H9 (cell line): ENCODE measurements around the gene PLLP. TPM values are rescaled to one million over a fixed set of nuclear protein-coding genes. Genes with fewer than 3 reads are reported as not detected.
A peak's percentile ranks its signal among the peaks of the same experiment; 100 is the strongest.

Experiments
- DNase-seq: peaks from one replicate; pipeline ENCODE4 v3.0.0-alpha.2; 2017
- H2AFZ ChIP-seq: one replicate; pipeline ENCODE4 v1.6.1; 2013; ENCODE audit warnings: mild to moderate bottlenecking, low read length, control low read depth, moderate library complexity
- H2AK5ac ChIP-seq: 2 replicates; pipeline ENCODE4 v1.6.1; 2013; ENCODE audit warnings: low read length, control low read depth, mixed read lengths; ENCODE audit not compliant: insufficient read length
- H2BK120ac ChIP-seq: one replicate; pipeline ENCODE4 v1.6.1; 2013; ENCODE audit warnings: low read depth, mild to moderate bottlenecking, low read length, control low read depth, inconsistent platforms; ENCODE audit not compliant: poor library complexity, severe bottlenecking
- H2BK12ac ChIP-seq: 2 replicates; pipeline ENCODE4 v1.6.1; 2013; ENCODE audit warnings: low read length, control low read depth, mixed read lengths, low read depth; ENCODE audit not compliant: insufficient read length
- H2BK15ac ChIP-seq: 2 replicates; pipeline ENCODE4 v1.6.1; 2013; ENCODE audit warnings: low read depth, low read length, control low read depth
- H2BK20ac ChIP-seq: one replicate; pipeline ENCODE4 v1.6.1; 2013; ENCODE audit warnings: low read depth, mild to moderate bottlenecking, low read length, control low read depth, inconsistent platforms; ENCODE audit not compliant: poor library complexity, severe bottlenecking
- H2BK5ac ChIP-seq: 2 replicates; pipeline ENCODE4 v1.6.1; 2013; ENCODE audit warnings: low read length, control low read depth, mixed read lengths; ENCODE audit not compliant: insufficient read length
- H3K14ac ChIP-seq: 2 replicates; pipeline ENCODE4 v1.6.1; 2013; ENCODE audit warnings: low read length, control low read depth; ENCODE audit not compliant: insufficient read depth
- H3K18ac ChIP-seq: 2 replicates; pipeline ENCODE4 v1.6.1; 2013; ENCODE audit warnings: low read depth, mild to moderate bottlenecking, mixed read lengths, low read length, control low read depth; ENCODE audit not compliant: insufficient read length
- H3K23ac ChIP-seq: 2 replicates; pipeline ENCODE4 v1.6.1; 2013; ENCODE audit warnings: low read length, control low read depth, mixed read lengths, low read depth; ENCODE audit not compliant: insufficient read length
- H3K23me2 ChIP-seq: 2 replicates; pipeline ENCODE4 v1.6.1; 2013; ENCODE audit warnings: low read depth, mild to moderate bottlenecking, mixed read lengths, low read length, control low read depth; ENCODE audit not compliant: insufficient read length, poor library complexity, severe bottlenecking
- H3K27ac ChIP-seq: 2 replicates; pipeline ENCODE4 v1.5.1; 2013; ENCODE audit warnings: low read length, control low read depth, mixed read lengths, low read depth; ENCODE audit not compliant: insufficient read length
- H3K27me3 ChIP-seq: 2 replicates; pipeline ENCODE4 v1.6.1; 2013; ENCODE audit warnings: low read length, control low read depth, inconsistent platforms; ENCODE audit not compliant: insufficient read depth
- H3K4ac ChIP-seq: 2 replicates; pipeline ENCODE4 v1.6.1; 2013; ENCODE audit warnings: low read depth, mild to moderate bottlenecking, control low read depth, inconsistent platforms, low read length, moderate library complexity
- H3K4me1 ChIP-seq: 2 replicates; pipeline ENCODE4 v1.6.1; 2013; ENCODE audit warnings: low read length, control low read depth, inconsistent platforms; ENCODE audit not compliant: insufficient read depth
- H3K4me2 ChIP-seq: 2 replicates; pipeline ENCODE4 v1.6.1; 2013; ENCODE audit warnings: low read length, control low read depth, mixed read lengths; ENCODE audit not compliant: insufficient read length, insufficient read depth
- H3K56ac ChIP-seq: 2 replicates; pipeline ENCODE4 v1.6.1; 2013; ENCODE audit warnings: low read depth, mild to moderate bottlenecking, mixed read lengths, low read length, control low read depth; ENCODE audit not compliant: insufficient read length
- H3K79me1 ChIP-seq: 2 replicates; pipeline ENCODE4 v1.6.1; 2013; ENCODE audit warnings: low read depth, mild to moderate bottlenecking, moderate library complexity, low read length, control low read depth, inconsistent platforms; ENCODE audit not compliant: insufficient read depth, poor library complexity, severe bottlenecking
- H3K79me2 ChIP-seq: 2 replicates; pipeline ENCODE4 v1.6.1; 2013; ENCODE audit warnings: low read length, control low read depth, inconsistent platforms; ENCODE audit not compliant: insufficient read depth
- H3K9ac ChIP-seq: 2 replicates; pipeline ENCODE4 v1.6.1; 2013; ENCODE audit warnings: low read length, control low read depth, mixed read lengths; ENCODE audit not compliant: insufficient read length; ENCODE audit errors: extremely low read depth
- H3K9me3 ChIP-seq: one replicate; pipeline ENCODE4 v1.6.1; 2013; ENCODE audit warnings: low read depth, low read length, inconsistent platforms; ENCODE audit not compliant: control insufficient read depth
- H3T11ph ChIP-seq: one replicate; pipeline ENCODE4 v1.6.1; 2013; ENCODE audit warnings: mild to moderate bottlenecking, low read length, control low read depth, inconsistent platforms
- H4K20me1 ChIP-seq: one replicate; pipeline ENCODE4 v1.6.1; 2013; ENCODE audit not compliant: control insufficient read depth, insufficient read length, insufficient read depth
- H4K5ac ChIP-seq: 2 replicates; pipeline ENCODE4 v1.6.1; 2013; ENCODE audit warnings: low read depth, mild to moderate bottlenecking, mixed read lengths, low read length, control low read depth; ENCODE audit not compliant: insufficient read length
- H4K8ac ChIP-seq: replicated peaks from 2 replicates; pipeline ENCODE4 v1.6.1; 2013; ENCODE audit warnings: low read length, control low read depth, mixed read lengths, low read depth; ENCODE audit not compliant: insufficient read length
- H4K91ac ChIP-seq: 2 replicates; pipeline ENCODE4 v1.6.1; 2013; ENCODE audit warnings: low read depth, mild to moderate bottlenecking, moderate library complexity, mixed read lengths, low read length, control low read depth; ENCODE audit not compliant: insufficient read length
- H3K27ac Mint-ChIP-seq, 3 experiments: 2 replicates in 2 of 3; 3 replicates in 1 of 3; pipeline ENCODE4 v1.8.0; 2020 to 2021; ENCODE audit warnings: mixed read lengths in 3 of 3, mild to moderate bottlenecking in 1 of 3, moderate library complexity in 1 of 3
- H3K27me3 Mint-ChIP-seq: 2 replicates; pipeline ENCODE4 v1.8.0; 2021; ENCODE audit warnings: low read depth, mild to moderate bottlenecking, moderate library complexity, mixed read lengths
- H3K36me3 Mint-ChIP-seq, 3 experiments: 2 replicates in 2 of 3; 3 replicates in 1 of 3; pipeline ENCODE4 v1.8.0; 2020 to 2021; ENCODE audit warnings: low read depth in 3 of 3, mixed read lengths in 3 of 3; ENCODE audit not compliant: insufficient read depth in 1 of 3
- H3K4me1 Mint-ChIP-seq, 2 experiments: 2 replicates each; pipeline ENCODE4 v1.8.0; 2020; ENCODE audit warnings: mixed read lengths in 2 of 2
- H3K4me3 Mint-ChIP-seq, 2 experiments: 2 replicates in 1 of 2; 3 replicates in 1 of 2; pipeline ENCODE4 v1.8.0; 2020 to 2021; ENCODE audit warnings: mild to moderate bottlenecking in 2 of 2, mixed read lengths in 2 of 2, moderate library complexity in 1 of 2
- H3K9me3 Mint-ChIP-seq, 2 experiments: 2 replicates in 1 of 2; 3 replicates in 1 of 2; pipeline ENCODE4 v1.8.0; 2020; ENCODE audit warnings: mild to moderate bottlenecking in 2 of 2, mixed read lengths in 2 of 2, moderate library complexity in 1 of 2
- WGBS: extraction: QIAGEN DNeasy Blood & Tissue Kit; methylation state at CpG from one replicate; pipeline ENCODE4 v1.1.7; 2013; ENCODE audit warnings: missing lambda C conversion rate, low lambda C conversion rate, mixed read lengths; ENCODE audit not compliant: insufficient read length; ENCODE audit errors: extremely low coverage; 5-methylcytosine and 5-hydroxymethylcytosine counted together
- total RNA-seq: library from RNA; stranded (reverse); gene quantifications from 2 replicates; pipeline ENCODE4 v1.2.1, GENCODE V29; 2021
- TF ChIP-seq, protein P1 (sequence below): fragments of 200-600 bp; sonication (generic); conservative IDR thresholded peaks from 3 replicates; pipeline ENCODE4 v1.8.0; 2021; ENCODE audit warnings: antibody characterized with exemption, mild to moderate bottlenecking

PLLP gene
- total RNA-seq, 1 experiment from 2014 or later = 1.8 TPM

DNA sequence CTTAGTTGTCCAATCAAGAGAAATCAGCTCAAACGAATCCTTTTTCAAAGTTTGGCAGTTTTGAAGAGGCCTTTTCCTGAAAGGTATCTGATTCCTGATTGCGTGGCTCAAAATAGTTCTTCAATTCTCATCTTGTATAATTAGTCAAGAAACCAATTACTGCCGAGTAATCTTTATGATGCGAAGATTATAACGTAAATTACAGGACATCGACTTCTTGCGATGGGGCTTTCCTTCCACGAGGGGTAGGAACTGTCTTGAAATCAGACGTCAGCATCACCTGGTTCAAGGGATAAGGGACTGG lies 40.1 kb downstream of the PLLP start:
- TF ChIP-seq, protein P1, sequence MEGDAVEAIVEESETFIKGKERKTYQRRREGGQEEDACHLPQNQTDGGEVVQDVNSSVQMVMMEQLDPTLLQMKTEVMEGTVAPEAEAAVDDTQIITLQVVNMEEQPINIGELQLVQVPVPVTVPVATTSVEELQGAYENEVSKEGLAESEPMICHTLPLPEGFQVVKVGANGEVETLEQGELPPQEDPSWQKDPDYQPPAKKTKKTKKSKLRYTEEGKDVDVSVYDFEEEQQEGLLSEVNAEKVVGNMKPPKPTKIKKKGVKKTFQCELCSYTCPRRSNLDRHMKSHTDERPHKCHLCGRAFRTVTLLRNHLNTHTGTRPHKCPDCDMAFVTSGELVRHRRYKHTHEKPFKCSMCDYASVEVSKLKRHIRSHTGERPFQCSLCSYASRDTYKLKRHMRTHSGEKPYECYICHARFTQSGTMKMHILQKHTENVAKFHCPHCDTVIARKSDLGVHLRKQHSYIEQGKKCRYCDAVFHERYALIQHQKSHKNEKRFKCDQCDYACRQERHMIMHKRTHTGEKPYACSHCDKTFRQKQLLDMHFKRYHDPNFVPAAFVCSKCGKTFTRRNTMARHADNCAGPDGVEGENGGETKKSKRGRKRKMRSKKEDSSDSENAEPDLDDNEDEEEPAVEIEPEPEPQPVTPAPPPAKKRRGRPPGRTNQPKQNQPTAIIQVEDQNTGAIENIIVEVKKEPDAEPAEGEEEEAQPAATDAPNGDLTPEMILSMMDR = no peak
- H3K23me2 ChIP-seq = peaks cover 4% of the 10 kb centered on the region
- H4K8ac ChIP-seq = no peak overlapping the region
- no peak overlapping the region for H2BK20ac ChIP-seq
- H3K18ac ChIP-seq = no peak overlapping the region
- H3K27ac ChIP-seq = no peak overlapping the region
- no CpG with 5 or more reads among the region's 9 CpGs for WGBS
- H4K20me1 ChIP-seq = no peaks in the 10 kb centered on the region
- H2BK5ac ChIP-seq = no peak overlapping the region
- peak overlapping the region; percentile 63 for H2AFZ ChIP-seq
- H2BK12ac ChIP-seq = no peak overlapping the region
- Mint-ChIP-seq H3K36me3 (peaks cover 0 to 4% (median under 1%) of the 10 kb centered on the region in 3 experiments; a peak in 3 of 7 replicates), H3K27me3 (no peaks in the 10 kb centered on the region; the same call in 1 of the 2 replicates), H3K4me1 (peaks cover 10 to 15% of the 10 kb centered on the region in 2 experiments), H3K9me3 (no peaks in the 10 kb centered on the region), H3K4me3 (peak overlapping the region; percentile 79 to 91), H3K27ac (peak overlapping the region; percentile 21 to 96 (median 96); a peak in 5 of 7 replicates)
- H2BK15ac ChIP-seq = no peak overlapping the region
- no peaks in the 10 kb centered on the region for H3K79me1 ChIP-seq
- no peaks in the 10 kb centered on the region for H3K4me1 ChIP-seq
- peak overlapping the region; percentile 40 for H3K9ac ChIP-seq
- H2AK5ac ChIP-seq = no peak overlapping the region
- H4K5ac ChIP-seq = no peak overlapping the region
- no peaks in the 10 kb centered on the region for H3K79me2 ChIP-seq
- no peaks in the 10 kb centered on the region for H3K9me3 ChIP-seq
- H3K27me3 ChIP-seq = no peaks in the 10 kb centered on the region
- no peak overlapping the region for H2BK120ac ChIP-seq
- H3K56ac ChIP-seq = no peak overlapping the region
- H3T11ph ChIP-seq = no peak overlapping the region
- H3K4me2 ChIP-seq = peak overlapping the region; percentile 78
- H3K14ac ChIP-seq = peak overlapping the region; percentile 77; the same call in 1 of the 2 replicates
- H3K23ac ChIP-seq = no peak overlapping the region
- H4K91ac ChIP-seq = no peak overlapping the region
- H3K4ac ChIP-seq = no peak overlapping the region
- DNase-seq = no peak
